GM23338 (cell line): ENCODE measurements around the gene WNK2. TPM values are rescaled to one million over a fixed set of nuclear protein-coding genes. Genes with fewer than 3 reads are reported as not detected.

Experiments used
- ATAC-seq: fragments of 200-7000 bp; cut with Tn5 transposase; 3 replicates; pipeline ENCODE4 v1.9.1; 2020
- DNase-seq: peaks from one replicate; pipeline ENCODE4 v3.0.0-alpha.2; 2015; ENCODE audit warnings: low spot score
- H2AFZ ChIP-seq: fragments of 200-600 bp; sonication (generic); 2 replicates; pipeline ENCODE4 v1.8.0; 2016; ENCODE audit warnings: antibody characterized with exemption, mild to moderate bottlenecking, moderate library complexity
- H3F3A ChIP-seq: fragments of 200-600 bp; sonication (generic); replicated peaks from 2 replicates; pipeline ENCODE4 v1.8.0; 2017; ENCODE audit warnings: antibody characterized with exemption, mixed run types, low read depth
- H3K27ac ChIP-seq: fragments of 200-600 bp; sonication (generic); 2 replicates; pipeline ENCODE4 v1.6.1; 2016; ENCODE audit warnings: low read depth
- H3K27me3 ChIP-seq: fragments of 200-600 bp; sonication (generic); 2 replicates; pipeline ENCODE4 v1.8.0; 2016; ENCODE audit warnings: mild to moderate bottlenecking, mixed run types, moderate library complexity; ENCODE audit not compliant: insufficient read depth
- H3K36me3 ChIP-seq: fragments of 200-600 bp; sonication (generic); 2 replicates; pipeline ENCODE4 v1.8.0; 2016; ENCODE audit warnings: mild to moderate bottlenecking; ENCODE audit not compliant: insufficient read depth
- H3K4me1 ChIP-seq: fragments of 200-600 bp; sonication (generic); 2 replicates; pipeline ENCODE4 v1.8.0; 2016; ENCODE audit warnings: mild to moderate bottlenecking, moderate library complexity; ENCODE audit not compliant: insufficient read depth
- H3K4me2 ChIP-seq: fragments of 200-600 bp; sonication (generic); 2 replicates; pipeline ENCODE4 v1.7.1; 2017; ENCODE audit warnings: mixed run types
- H3K4me3 ChIP-seq: fragments of 200-600 bp; sonication (generic); 2 replicates; pipeline ENCODE4 v1.6.1; 2016; ENCODE audit warnings: mixed run types
- H3K79me2 ChIP-seq: fragments of 200-600 bp; sonication (generic); replicated peaks from 2 replicates; pipeline ENCODE4 v1.8.0; 2017; ENCODE audit warnings: mild to moderate bottlenecking; ENCODE audit not compliant: insufficient read depth
- H3K9me2 ChIP-seq: fragments of 200-600 bp; sonication (generic); 2 replicates; pipeline ENCODE4 v1.8.0; 2017; ENCODE audit not compliant: insufficient read depth
- H4K20me1 ChIP-seq: fragments of 200-600 bp; sonication (generic); replicated peaks from 2 replicates; pipeline ENCODE4 v1.8.0; 2017; ENCODE audit warnings: mild to moderate bottlenecking; ENCODE audit not compliant: insufficient read depth
- H3K27ac Mint-ChIP-seq: 2 replicates; pipeline ENCODE4 v1.8.0; 2020; ENCODE audit warnings: inconsistent platforms, mild to moderate bottlenecking, moderate library complexity, mixed read lengths
- H3K27me3 Mint-ChIP-seq: 3 replicates; pipeline ENCODE4 v1.8.0; 2022; ENCODE audit warnings: low read depth, mild to moderate bottlenecking, moderate library complexity, mixed read lengths, inconsistent platforms; ENCODE audit not compliant: insufficient read depth, poor library complexity
- H3K36me3 Mint-ChIP-seq: 3 replicates; pipeline ENCODE4 v1.8.0; 2021; ENCODE audit warnings: low read depth, mild to moderate bottlenecking, inconsistent platforms, moderate library complexity, mixed read lengths
- H3K4me1 Mint-ChIP-seq: 3 replicates; pipeline ENCODE4 v1.8.0; 2020; ENCODE audit warnings: mild to moderate bottlenecking, inconsistent platforms, mixed read lengths
- H3K4me3 Mint-ChIP-seq: 3 replicates; pipeline ENCODE4 v1.8.0; 2021; ENCODE audit warnings: moderate library complexity, mild to moderate bottlenecking, inconsistent platforms, mixed read lengths
- H3K9me3 Mint-ChIP-seq: 3 replicates; pipeline ENCODE4 v1.8.0; 2020; ENCODE audit warnings: moderate library complexity, mild to moderate bottlenecking, inconsistent platforms, mixed read lengths
- EZH2 ChIP-seq: fragments of 200-600 bp; sonication (generic); IDR thresholded peaks from one replicate; pipeline ENCODE4 v1.8.0; 2017; ENCODE audit warnings: antibody characterized with exemption, mild to moderate bottlenecking, low read depth; ENCODE audit not compliant: unreplicated experiment
- JUNB ChIP-seq: IDR thresholded peaks from one replicate; pipeline ENCODE4 v1.6.1; 2016; ENCODE audit warnings: antibody characterized with exemption; ENCODE audit not compliant: unreplicated experiment
- NANOG ChIP-seq: IDR thresholded peaks from 2 replicates; pipeline ENCODE4 v1.6.1; 2016; ENCODE audit warnings: antibody characterized with exemption, borderline replicate concordance
- POLR2AphosphoS5 ChIP-seq: IDR thresholded peaks from 2 replicates; pipeline ENCODE4 v1.6.1; 2016; ENCODE audit warnings: antibody characterized with exemption, low read depth
- STAT1 ChIP-seq: IDR thresholded peaks from one replicate; pipeline ENCODE4 v1.6.1; 2016; ENCODE audit warnings: antibody characterized with exemption; ENCODE audit not compliant: unreplicated experiment
- ZNF331 ChIP-seq: fragments of 250-450 bp; sonication (Bioruptor Pico); IDR thresholded peaks from 2 replicates; pipeline ENCODE4 v1.5.0; 2020; ENCODE audit warnings: low read depth, mild to moderate bottlenecking, moderate library complexity
- ZNF462 ChIP-seq: fragments of 250-450 bp; sonication (Bioruptor Pico); IDR thresholded peaks from 2 replicates; pipeline ENCODE4 v1.5.0; 2020; ENCODE audit warnings: mild to moderate bottlenecking, moderate library complexity
- polyA plus RNA-seq: library from polyadenylated mRNA; unstranded; fragments of >200 nt; fragmentation: Nextera tagmentation; extraction: Ambion mirVana; gene quantifications from 2 replicates; pipeline ENCODE4 v1.2.1, GENCODE V29; 2016
- total RNA-seq: library from RNA; depleted of rRNA; stranded (reverse); fragments of >200 nt; shearing (Covaris generic); gene quantifications from 2 replicates; pipeline ENCODE4 v1.2.3, GENCODE V29; 2014

The WNK2 gene
- total and polyA plus RNA-seq, 2 experiments from 2014 or later, result 56.4 to 102 TPM

GRCh38 chr9:93238953-93239925 is 55.3 kb downstream of the WNK2 start:
- Histone ChIP-seq H3K27ac (no peak overlapping the region), H3K9me2 (no peaks in the 10 kb centered on the region), H4K20me1 (0 out of 2 replicates have a peak, but pooled peaks cover 3% of the 10 kb centered on the region), H3K27me3 (no peaks in the 10 kb centered on the region), H3K4me2 (no peak overlapping the region), H3F3A (no peaks in the 10 kb centered on the region), H3K4me1 (no peaks in the 10 kb centered on the region), H3K79me2 (no peaks in the 10 kb centered on the region), H2AFZ (no peak overlapping the region), H3K36me3 (no peaks in the 10 kb centered on the region; the same call in 1 of the 2 replicates), H3K4me3 (no peak overlapping the region)
- ATAC-seq, result no peak
- no peaks in the 10 kb centered on the region for H3K9me3 Mint-ChIP-seq
- no peak for DNase-seq
- no peak overlapping the region for H3K27ac Mint-ChIP-seq
- TF ChIP-seq ZNF462 (no peak), JUNB (no peak)
- H3K36me3 Mint-ChIP-seq, result peaks cover 16% of the 10 kb centered on the region
- no peak overlapping the region for H3K4me3 Mint-ChIP-seq
- H3K4me1 Mint-ChIP-seq, result peaks cover 7% of the 10 kb centered on the region; the same call in 2 of the 3 replicates
- H3K27me3 Mint-ChIP-seq, result peaks cover 16% of the 10 kb centered on the region

GRCh38 chr9:93240891-93241334 is 57.0 kb downstream of the WNK2 start:
- no peak overlapping the region for H3K4me2 ChIP-seq
- H3K79me2 ChIP-seq, result no peaks in the 10 kb centered on the region
- no peaks in the 10 kb centered on the region for H3K27me3 ChIP-seq
- H3K27ac ChIP-seq, result no peak overlapping the region
- no peaks in the 10 kb centered on the region; the same call in 1 of the 2 replicates for H3K36me3 ChIP-seq
- H3K27ac Mint-ChIP-seq, result peak overlapping the region; percentile 74; the same call in 1 of the 2 replicates
- DNase-seq (no peak), ATAC-seq (no peak)
- no peak overlapping the region for H2AFZ ChIP-seq
- no peaks in the 10 kb centered on the region for H3K9me3 Mint-ChIP-seq
- 0 out of 2 replicates have a peak, but pooled peaks cover 3% of the 10 kb centered on the region for H4K20me1 ChIP-seq
- peaks cover 7% of the 10 kb centered on the region; the same call in 2 of the 3 replicates for H3K4me1 Mint-ChIP-seq
- no peaks in the 10 kb centered on the region for H3K9me2 ChIP-seq
- no peak overlapping the region for H3K4me3 ChIP-seq
- H3F3A ChIP-seq, result no peaks in the 10 kb centered on the region
- peaks cover 16% of the 10 kb centered on the region for H3K36me3 Mint-ChIP-seq
- no peaks in the 10 kb centered on the region for H3K4me1 ChIP-seq
- H3K27me3 Mint-ChIP-seq, result peaks cover 12% of the 10 kb centered on the region
- no peak overlapping the region for H3K4me3 Mint-ChIP-seq
- TF ChIP-seq POLR2AphosphoS5, result no peak
- no peak for TF ChIP-seq EZH2
- TF ChIP-seq STAT1, result no peak
- TF ChIP-seq NANOG, result no peak
- no peak for TF ChIP-seq JUNB
- no peak for TF ChIP-seq ZNF331
